Measurements from ENCODE around the gene POLR2M. TPM values are rescaled to one million over a fixed set of nuclear protein-coding genes. Genes with fewer than 3 reads are reported as not detected.

POLR2M gene
- polyA plus RNA-seq, 2 of the 4 experiments (the other 2 are of a cell fraction): 67.9 to 107 TPM

DNA sequence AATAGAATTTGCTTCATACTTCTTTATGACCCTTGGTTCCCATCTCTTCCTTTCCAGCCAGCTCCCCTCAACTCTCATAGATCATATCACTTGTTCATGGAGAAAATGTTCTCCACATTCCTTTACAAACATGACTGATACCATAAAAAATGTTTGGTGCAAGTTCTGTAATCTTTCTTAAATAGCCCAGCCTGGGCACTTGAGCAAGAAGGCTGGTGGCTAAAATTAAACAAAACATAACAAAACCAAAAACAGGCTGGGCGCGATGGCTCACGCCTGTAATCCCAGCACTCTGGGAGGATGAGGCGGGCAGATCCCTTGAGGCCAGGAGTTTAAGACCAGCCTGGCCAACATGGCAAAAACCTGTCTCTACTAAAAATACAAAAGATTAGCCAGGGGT, 8.9 kb upstream of the POLR2M start:
- no peak overlapping the region for H3K4me2 ChIP-seq
- no peaks in the 10 kb centered on the region for H3K4me1 ChIP-seq
- CTCF ChIA-PET: interaction anchor here (0.7 to 2.0 kb wide), 4 partner anchors 9 to 163 kb away, joined by 4 to 6 read pairs (median 4); partner anchors contain the start of gene POLR2M
- no peaks in the 10 kb centered on the region for H3K9me3 ChIP-seq
- TF ChIP-seq BHLHE40 (IDR thresholded peaks at IDR 0.05; ENCODE audit: low read depth, low read length): no peak
- TF ChIP-seq FOSL2 (IDR thresholded peaks at IDR 0.05): no peak
- no peak for TF ChIP-seq FOSL2 (CRISPR knock-in tag; IDR thresholded peaks at IDR 0.05)
- TF ChIP-seq, protein P1, sequence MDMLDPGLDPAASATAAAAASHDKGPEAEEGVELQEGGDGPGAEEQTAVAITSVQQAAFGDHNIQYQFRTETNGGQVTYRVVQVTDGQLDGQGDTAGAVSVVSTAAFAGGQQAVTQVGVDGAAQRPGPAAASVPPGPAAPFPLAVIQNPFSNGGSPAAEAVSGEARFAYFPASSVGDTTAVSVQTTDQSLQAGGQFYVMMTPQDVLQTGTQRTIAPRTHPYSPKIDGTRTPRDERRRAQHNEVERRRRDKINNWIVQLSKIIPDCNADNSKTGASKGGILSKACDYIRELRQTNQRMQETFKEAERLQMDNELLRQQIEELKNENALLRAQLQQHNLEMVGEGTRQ (IDR thresholded peaks at IDR 0.05): no peak
- TF ChIP-seq HDAC2 (IDR thresholded peaks at IDR 0.05): no peak
- no peak for TF ChIP-seq JUN (IDR thresholded peaks at IDR 0.05)
- TF ChIP-seq ZNF302 (CRISPR knock-in tag; IDR thresholded peaks at IDR 0.05): no peak
- no peak for TF ChIP-seq GATA3 (IDR thresholded peaks at IDR 0.05; ENCODE audit: borderline replicate concordance)
- TF ChIP-seq HOXB5 (CRISPR knock-in tag; IDR thresholded peaks at IDR 0.05): no peak
- TF ChIP-seq ZFP36 (IDR thresholded peaks at IDR 0.05; ENCODE audit: borderline replicate concordance, partially characterized antibody): no peak
- no peak for TF ChIP-seq FOXS1 (CRISPR knock-in tag; IDR thresholded peaks at IDR 0.05)
- TF ChIP-seq, protein P2, sequence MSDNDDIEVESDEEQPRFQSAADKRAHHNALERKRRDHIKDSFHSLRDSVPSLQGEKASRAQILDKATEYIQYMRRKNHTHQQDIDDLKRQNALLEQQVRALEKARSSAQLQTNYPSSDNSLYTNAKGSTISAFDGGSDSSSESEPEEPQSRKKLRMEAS (IDR thresholded peaks at IDR 0.05): no peak
- TF ChIP-seq TFCP2L1 (CRISPR knock-in tag; IDR thresholded peaks at IDR 0.05): no peak
- TF ChIP-seq SMC3 (IDR thresholded peaks at IDR 0.05): no peak
- TF ChIP-seq ESRRA (IDR thresholded peaks at IDR 0.05; ENCODE audit: borderline replicate concordance, low read length): no peak
- no peak for TF ChIP-seq HEYL (CRISPR knock-in tag; IDR thresholded peaks at IDR 0.05)
- TF ChIP-seq POLR2A (IDR thresholded peaks at IDR 0.05; ENCODE audit: low read length): no peak
- H3K27ac ChIP-seq: no peak overlapping the region
- 80% methylated on average over 4 of the region's 4 CpGs for WGBS (ENCODE audit: missing lambda C conversion rate)
- DNase-seq (ENCODE audit: low read depth in 1 of 2, low spot score in 1 of 2): no peak
- no peak for FAIRE-seq
- H3K4me3 ChIP-seq: no peak overlapping the region
- POLR2A ChIA-PET: no interaction called here
- no peak for ATAC-seq

DNA sequence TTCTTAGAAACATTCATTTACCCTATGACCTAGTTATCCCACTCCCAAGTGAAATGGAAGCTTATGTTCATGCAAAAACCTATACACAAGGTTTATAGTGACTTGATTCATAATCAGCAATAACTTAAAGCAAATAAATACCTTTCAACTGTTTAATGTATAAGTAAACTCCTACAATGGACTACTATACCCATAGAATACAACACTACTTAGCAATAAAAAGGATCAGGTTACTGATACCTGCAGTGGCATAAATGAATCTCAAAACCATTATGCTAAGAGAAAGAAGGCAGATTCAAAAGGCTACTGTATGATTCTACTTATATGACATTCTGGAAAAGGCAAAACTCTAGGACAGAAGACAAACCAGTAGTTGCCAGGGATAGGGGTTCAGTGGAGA, 8.3 kb upstream of the POLR2M start:
- H3K4me3 ChIP-seq: no peak overlapping the region
- H3K4me1 ChIP-seq: no peaks in the 10 kb centered on the region
- ATAC-seq: no peak
- H3K4me2 ChIP-seq: no peak overlapping the region
- POLR2A ChIA-PET: no interaction called here
- DNase-seq (ENCODE audit: low read depth in 1 of 2, low spot score in 1 of 2): no peak
- no peak overlapping the region for H3K27ac ChIP-seq
- CTCF ChIA-PET: no interaction called here
- FAIRE-seq: no peak
- no peak for TF ChIP-seq NFE2L2 (conservative IDR thresholded peaks at IDR 0.05; ENCODE audit: low read length)
- TF ChIP-seq HOXA7 (CRISPR knock-in tag; IDR thresholded peaks at IDR 0.05): no peak
- TF ChIP-seq KDM5A (IDR thresholded peaks at IDR 0.05): no peak
- no peak for TF ChIP-seq ZC3H11A (IDR thresholded peaks at IDR 0.05)
- no peak for TF ChIP-seq FOSL2 (IDR thresholded peaks at IDR 0.05)
- no peak for TF ChIP-seq FOSL2 (CRISPR knock-in tag; IDR thresholded peaks at IDR 0.05)
- no peaks in the 10 kb centered on the region for H3K9me3 ChIP-seq

DNA sequence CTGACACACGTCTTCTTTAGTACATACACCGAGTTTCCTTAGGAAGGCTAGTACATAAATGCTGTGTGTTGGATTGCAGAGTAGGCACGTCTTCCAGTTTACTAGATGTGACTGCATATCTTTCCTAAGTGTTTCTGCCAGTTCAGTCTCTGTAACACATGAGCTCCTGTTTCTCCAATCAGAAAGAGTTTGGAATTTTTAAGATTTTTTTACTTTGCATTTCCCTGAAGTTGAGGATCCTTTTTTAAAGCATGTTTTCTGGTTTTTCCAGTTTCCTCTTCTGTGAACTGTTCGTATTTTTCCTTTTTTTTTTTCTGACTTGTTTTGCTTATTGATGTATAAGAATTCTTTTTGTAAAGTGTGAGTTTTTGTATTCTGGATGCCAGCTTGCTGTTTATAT, 7.5 kb upstream of the POLR2M start:
- ChIA-PET POLR2A (no interaction called here), CTCF (no interaction called here)
- H3K9me3 ChIP-seq: no peaks in the 10 kb centered on the region
- H3K4me1 ChIP-seq: no peaks in the 10 kb centered on the region
- H3K4me3 ChIP-seq: no peak overlapping the region
- FAIRE-seq (peak; percentile 23), DNase-seq (ENCODE audit: low read depth in 1 of 2, low spot score in 1 of 2) (no peak), ATAC-seq (no peak)
- TF ChIP-seq RCOR1 (IDR thresholded peaks at IDR 0.05; ENCODE audit: low read depth, low read length) (no peak), BHLHE40 (IDR thresholded peaks at IDR 0.05; ENCODE audit: low read depth, low read length) (no peak), MAFK (IDR thresholded peaks at IDR 0.05; ENCODE audit: partially characterized antibody) (no peak), POLR2AphosphoS2 (conservative IDR thresholded peaks at IDR 0.05; ENCODE audit: low read length) (no peak)
- 31% methylated on average over 4 of the region's 4 CpGs for WGBS (ENCODE audit: missing lambda C conversion rate)
- H3K4me2 ChIP-seq: no peak overlapping the region
- H3K27ac ChIP-seq: no peak overlapping the region

DNA sequence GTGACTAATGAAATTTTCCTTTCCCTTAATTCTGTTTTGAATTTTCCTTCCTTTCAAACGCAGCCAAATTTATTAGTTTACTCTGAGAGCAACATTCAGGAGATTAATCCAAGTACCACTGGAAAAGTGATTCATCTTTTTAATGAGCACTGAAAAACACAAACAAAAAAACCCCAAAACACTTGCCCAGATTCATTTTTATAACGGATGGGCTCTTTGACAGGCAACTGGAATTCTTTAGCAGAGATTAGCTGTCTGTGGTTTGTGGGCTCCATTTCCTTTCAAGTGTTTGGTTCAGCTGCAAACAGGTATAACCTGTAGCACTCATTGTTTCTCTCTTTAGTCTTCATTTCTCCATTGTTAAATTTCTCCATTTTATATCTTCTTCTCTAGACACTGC, 3.1 kb upstream of the POLR2M start:
- FAIRE-seq (no peak), ATAC-seq (no peak), DNase-seq (ENCODE audit: low read depth in 1 of 2, low spot score in 1 of 2) (no peak)
- POLR2A ChIA-PET: no interaction called here
- 41% methylated on average over 2 of the region's 2 CpGs for WGBS (ENCODE audit: missing lambda C conversion rate)
- Histone ChIP-seq H3K9me3 (no peaks in the 10 kb centered on the region), H3K4me3 (no peak overlapping the region), H3K4me2 (no peak overlapping the region), H3K27ac (no peak overlapping the region), H3K4me1 (peaks cover 11% of the 10 kb centered on the region; the same call in 2 of the 3 replicates)
- CTCF ChIA-PET: interaction anchor here (0.8 to 1.0 kb wide), 2 partner anchors 37 to 142 kb away, joined by 3 read pairs; no protein-coding TSS in a partner anchor
- TF ChIP-seq POLR2AphosphoS2 (conservative IDR thresholded peaks at IDR 0.05; ENCODE audit: low read length) (no peak), EP300 (IDR thresholded peaks at IDR 0.05) (no peak), HOXA7 (CRISPR knock-in tag; IDR thresholded peaks at IDR 0.05) (no peak)
- TF ChIP-seq, protein P3, sequence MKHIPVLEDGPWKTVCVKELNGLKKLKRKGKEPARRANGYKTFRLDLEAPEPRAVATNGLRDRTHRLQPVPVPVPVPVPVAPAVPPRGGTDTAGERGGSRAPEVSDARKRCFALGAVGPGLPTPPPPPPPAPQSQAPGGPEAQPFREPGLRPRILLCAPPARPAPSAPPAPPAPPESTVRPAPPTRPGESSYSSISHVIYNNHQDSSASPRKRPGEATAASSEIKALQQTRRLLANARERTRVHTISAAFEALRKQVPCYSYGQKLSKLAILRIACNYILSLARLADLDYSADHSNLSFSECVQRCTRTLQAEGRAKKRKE (CRISPR knock-in tag; IDR thresholded peaks at IDR 0.05; ENCODE audit: low read depth): no peak
- TF ChIP-seq, protein P2 (IDR thresholded peaks at IDR 0.05): no peak
- TF ChIP-seq, protein P4, sequence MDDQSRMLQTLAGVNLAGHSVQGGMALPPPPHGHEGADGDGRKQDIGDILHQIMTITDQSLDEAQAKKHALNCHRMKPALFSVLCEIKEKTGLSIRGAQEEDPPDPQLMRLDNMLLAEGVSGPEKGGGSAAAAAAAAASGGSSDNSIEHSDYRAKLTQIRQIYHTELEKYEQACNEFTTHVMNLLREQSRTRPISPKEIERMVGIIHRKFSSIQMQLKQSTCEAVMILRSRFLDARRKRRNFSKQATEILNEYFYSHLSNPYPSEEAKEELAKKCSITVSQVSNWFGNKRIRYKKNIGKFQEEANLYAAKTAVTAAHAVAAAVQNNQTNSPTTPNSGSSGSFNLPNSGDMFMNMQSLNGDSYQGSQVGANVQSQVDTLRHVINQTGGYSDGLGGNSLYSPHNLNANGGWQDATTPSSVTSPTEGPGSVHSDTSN (IDR thresholded peaks at IDR 0.05): no peak
- TF ChIP-seq, protein P5, sequence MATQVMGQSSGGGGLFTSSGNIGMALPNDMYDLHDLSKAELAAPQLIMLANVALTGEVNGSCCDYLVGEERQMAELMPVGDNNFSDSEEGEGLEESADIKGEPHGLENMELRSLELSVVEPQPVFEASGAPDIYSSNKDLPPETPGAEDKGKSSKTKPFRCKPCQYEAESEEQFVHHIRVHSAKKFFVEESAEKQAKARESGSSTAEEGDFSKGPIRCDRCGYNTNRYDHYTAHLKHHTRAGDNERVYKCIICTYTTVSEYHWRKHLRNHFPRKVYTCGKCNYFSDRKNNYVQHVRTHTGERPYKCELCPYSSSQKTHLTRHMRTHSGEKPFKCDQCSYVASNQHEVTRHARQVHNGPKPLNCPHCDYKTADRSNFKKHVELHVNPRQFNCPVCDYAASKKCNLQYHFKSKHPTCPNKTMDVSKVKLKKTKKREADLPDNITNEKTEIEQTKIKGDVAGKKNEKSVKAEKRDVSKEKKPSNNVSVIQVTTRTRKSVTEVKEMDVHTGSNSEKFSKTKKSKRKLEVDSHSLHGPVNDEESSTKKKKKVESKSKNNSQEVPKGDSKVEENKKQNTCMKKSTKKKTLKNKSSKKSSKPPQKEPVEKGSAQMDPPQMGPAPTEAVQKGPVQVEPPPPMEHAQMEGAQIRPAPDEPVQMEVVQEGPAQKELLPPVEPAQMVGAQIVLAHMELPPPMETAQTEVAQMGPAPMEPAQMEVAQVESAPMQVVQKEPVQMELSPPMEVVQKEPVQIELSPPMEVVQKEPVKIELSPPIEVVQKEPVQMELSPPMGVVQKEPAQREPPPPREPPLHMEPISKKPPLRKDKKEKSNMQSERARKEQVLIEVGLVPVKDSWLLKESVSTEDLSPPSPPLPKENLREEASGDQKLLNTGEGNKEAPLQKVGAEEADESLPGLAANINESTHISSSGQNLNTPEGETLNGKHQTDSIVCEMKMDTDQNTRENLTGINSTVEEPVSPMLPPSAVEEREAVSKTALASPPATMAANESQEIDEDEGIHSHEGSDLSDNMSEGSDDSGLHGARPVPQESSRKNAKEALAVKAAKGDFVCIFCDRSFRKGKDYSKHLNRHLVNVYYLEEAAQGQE (IDR thresholded peaks at IDR 0.05): no peak
